Activated naive CD4-positive, alpha-beta T cell treated with Interleukin-2 at 50 U/mL for 16 hours (primary cell): ENCODE measurements around the gene FLYWCH2.
A peak's percentile ranks its signal among the peaks of the same experiment; 100 is the strongest.

ENCODE experiments used
- DNase-seq: peaks from one replicate; pipeline ENCODE4 v3.0.0-alpha.2; 2020

FLYWCH2 gene

GRCh38 chr16:2882650-2883457 lies at the start of gene FLYWCH2:
FLYWCH2 (plus strand) TSS chr16:2883215; CDS start chr16:2896450, 13,235 bp downstream.
- peak; percentile 100 for DNase-seq

- no peak for DNase-seq
Measured at GRCh38 chr16:2833776-2834175, 49.2 kb upstream of the FLYWCH2 start.

- no peak for DNase-seq
Measured at GRCh38 chr16:2834968-2835367, 48.0 kb upstream of the FLYWCH2 start.

- no peak for DNase-seq
Measured at GRCh38 chr16:2835638-2836493, 47.1 kb upstream of the FLYWCH2 start.

- no peak for DNase-seq
Measured at GRCh38 chr16:2836646-2837508, 46.1 kb upstream of the FLYWCH2 start.

- peak; percentile 59 for DNase-seq
Measured at GRCh38 chr16:2838928-2839327, 44.1 kb upstream of the FLYWCH2 start.

- DNase-seq: no peak
Measured at GRCh38 chr16:2839650-2840450, 43.2 kb upstream of the FLYWCH2 start.

GRCh38 chr16:2840914-2841313 lies 42.1 kb upstream of the FLYWCH2 start:
- no peak for DNase-seq

- DNase-seq: no peak
Measured at GRCh38 chr16:2841606-2842339, 41.2 kb upstream of the FLYWCH2 start.

- peak; percentile 83 for DNase-seq
Measured at GRCh38 chr16:2842340-2843000, 40.5 kb upstream of the FLYWCH2 start.

GRCh38 chr16:2843526-2843925 lies 39.5 kb upstream of the FLYWCH2 start:
- no peak for DNase-seq

- no peak for DNase-seq
Measured at GRCh38 chr16:2845116-2845515, 37.9 kb upstream of the FLYWCH2 start.

GRCh38 chr16:2846511-2847310 lies 36.3 kb upstream of the FLYWCH2 start:
- no peak for DNase-seq

GRCh38 chr16:2848933-2849725 lies 33.9 kb upstream of the FLYWCH2 start:
- no peak for DNase-seq

- DNase-seq: no peak
Measured at GRCh38 chr16:2852003-2852730, 30.8 kb upstream of the FLYWCH2 start.

GRCh38 chr16:2852731-2853507 lies 30.1 kb upstream of the FLYWCH2 start:
- no peak for DNase-seq

- no peak for DNase-seq
Measured at GRCh38 chr16:2853531-2854073, 29.4 kb upstream of the FLYWCH2 start.
